ENCODE results near the gene HNRNPA2B1. TPM values are rescaled to one million over a fixed set of nuclear protein-coding genes. Genes with fewer than 3 reads are reported as not detected.
A peak's percentile ranks its signal among the peaks of the same experiment; 100 is the strongest.

Gene HNRNPA2B1
- polyA plus RNA-seq, 1 of the 3 experiments (the other 2 are of a cell fraction), result 483 TPM

DNA sequence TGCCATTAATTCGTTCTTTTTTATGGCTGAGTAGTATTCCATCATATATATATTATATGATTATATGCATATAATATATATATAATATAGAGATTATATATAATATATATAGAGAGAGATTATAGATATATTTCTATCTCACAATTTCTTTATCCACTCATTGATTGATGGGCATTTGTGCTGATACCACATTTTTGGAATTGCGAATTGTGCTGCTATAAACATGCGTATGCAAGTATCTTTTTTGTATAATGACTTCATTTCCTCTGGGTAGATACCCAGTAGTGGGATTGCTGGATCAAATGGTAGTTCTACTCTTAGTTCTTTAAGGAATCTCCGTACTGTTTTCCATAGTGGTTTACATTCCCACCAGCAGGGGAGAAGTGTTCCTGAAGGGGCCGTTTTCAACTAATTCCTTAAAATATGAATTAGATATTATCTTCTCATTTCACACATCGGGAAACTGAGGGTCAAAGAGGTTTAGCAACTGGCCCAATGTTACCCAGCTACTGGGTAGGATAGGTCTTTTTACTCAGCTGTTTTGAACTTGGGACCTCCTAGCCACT, 32.0 kb downstream of the HNRNPA2B1 start:
- H3K9ac ChIP-seq, result no peak overlapping the region
- peaks cover 5% of the 10 kb centered on the region for H3F3A ChIP-seq (replicated peaks; ENCODE audit: insufficient read depth)
- no peaks in the 10 kb centered on the region for H3K9me3 ChIP-seq
- 91% methylated on average over 6 of the region's 6 CpGs for WGBS (ENCODE audit: low lambda C conversion rate)
- H3K4me2 ChIP-seq, result no peak overlapping the region
- no peak overlapping the region for H2AFZ ChIP-seq (ENCODE audit: low read depth)
- H4K20me1 ChIP-seq (ENCODE audit: insufficient read depth), result no peaks in the 10 kb centered on the region
- H3K4me3 ChIP-seq (ENCODE audit: low read depth in 2 of 2, low read length in 1 of 2), result no peak overlapping the region
- H3K36me3 ChIP-seq (replicated peaks in 1 of 2; ENCODE audit: control insufficient read depth in 1 of 2, insufficient read depth in 2 of 2, low read length in 1 of 2), result peaks cover 0 to 6% of the 10 kb centered on the region in 2 experiments
- peaks cover 23% of the 10 kb centered on the region for H3K79me2 ChIP-seq (ENCODE audit: insufficient read depth)
- no peaks in the 10 kb centered on the region for H3K9me2 ChIP-seq
- ChIA-PET POLR2A (no interaction called here), CTCF (no interaction called here)
- no peaks in the 10 kb centered on the region for H3K27me3 ChIP-seq (ENCODE audit: insufficient read depth)
- TF ChIP-seq RAD21 (IDR thresholded peaks at IDR 0.05; ENCODE audit: low read length) (no peak), CTCF (IDR thresholded peaks at IDR 0.05) (peak; percentile 42; the same call in 1 of the 2 replicates)
- TF ChIP-seq, protein P1, sequence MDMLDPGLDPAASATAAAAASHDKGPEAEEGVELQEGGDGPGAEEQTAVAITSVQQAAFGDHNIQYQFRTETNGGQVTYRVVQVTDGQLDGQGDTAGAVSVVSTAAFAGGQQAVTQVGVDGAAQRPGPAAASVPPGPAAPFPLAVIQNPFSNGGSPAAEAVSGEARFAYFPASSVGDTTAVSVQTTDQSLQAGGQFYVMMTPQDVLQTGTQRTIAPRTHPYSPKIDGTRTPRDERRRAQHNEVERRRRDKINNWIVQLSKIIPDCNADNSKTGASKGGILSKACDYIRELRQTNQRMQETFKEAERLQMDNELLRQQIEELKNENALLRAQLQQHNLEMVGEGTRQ (IDR thresholded peaks at IDR 0.05; ENCODE audit: borderline replicate concordance, low read depth, low read length), result no peak
- no peak overlapping the region for H3K27ac ChIP-seq (ENCODE audit: low read depth in 2 of 2, low read length in 1 of 2)
- no peak for DNase-seq
- H3K4me1 ChIP-seq (ENCODE audit: control insufficient read depth in 1 of 2, insufficient read depth in 2 of 2, low read depth in 1 of 2, low read length in 1 of 2), result peaks cover 0 to 3% of the 10 kb centered on the region in 2 experiments; a peak in 1 of 4 replicates

DNA sequence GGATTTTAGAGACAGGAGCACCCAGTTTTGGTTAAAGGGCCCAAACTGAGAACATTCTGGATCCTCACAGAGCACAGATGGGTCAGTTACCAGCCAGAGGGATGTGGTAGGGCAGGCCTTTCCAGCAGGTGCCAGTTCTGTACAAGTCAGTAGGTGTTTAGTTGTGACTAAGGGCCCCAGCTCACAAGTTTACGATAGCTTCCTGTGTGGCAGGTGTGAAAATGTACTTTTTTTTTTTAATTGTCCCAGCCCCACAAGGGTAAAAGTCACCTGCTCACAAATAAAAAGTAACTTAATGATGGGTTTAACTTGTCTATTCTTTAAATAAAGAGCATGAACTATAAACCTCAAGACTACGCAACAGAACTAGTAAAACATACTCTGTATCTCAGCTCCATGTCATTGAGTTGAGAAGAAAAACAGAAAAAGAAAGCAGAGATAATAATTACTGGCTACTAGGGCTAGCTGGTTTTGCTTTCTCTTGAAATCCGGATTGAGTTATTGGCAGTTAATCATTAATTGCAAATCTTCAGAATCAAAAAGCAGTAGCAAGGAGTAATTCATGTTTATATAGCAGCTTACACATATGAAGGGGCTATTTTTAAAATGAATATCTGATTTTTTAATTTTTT, 33.1 kb downstream of the HNRNPA2B1 start:
- Histone ChIP-seq H3K9ac (no peak overlapping the region), H3K9me2 (no peaks in the 10 kb centered on the region), H2AFZ (ENCODE audit: low read depth) (no peak overlapping the region), H3K4me1 (ENCODE audit: control insufficient read depth in 1 of 2, insufficient read depth in 2 of 2, low read depth in 1 of 2, low read length in 1 of 2) (0 out of 4 replicates have a peak, but pooled peaks cover 0 to 3% of the 10 kb centered on the region in 2 experiments), H4K20me1 (ENCODE audit: insufficient read depth) (no peaks in the 10 kb centered on the region), H3F3A (replicated peaks; ENCODE audit: insufficient read depth) (peaks cover 5% of the 10 kb centered on the region), H3K27me3 (ENCODE audit: insufficient read depth) (no peaks in the 10 kb centered on the region), H3K4me3 (ENCODE audit: low read depth in 2 of 2, low read length in 1 of 2) (no peak overlapping the region), H3K27ac (ENCODE audit: low read depth in 2 of 2, low read length in 1 of 2) (no peak overlapping the region), H3K79me2 (ENCODE audit: insufficient read depth) (peaks cover 33% of the 10 kb centered on the region), H3K9me3 (no peaks in the 10 kb centered on the region), H3K36me3 (replicated peaks in 1 of 2; ENCODE audit: control insufficient read depth in 1 of 2, insufficient read depth in 2 of 2, low read length in 1 of 2) (peaks cover 0 to 6% of the 10 kb centered on the region in 2 experiments), H3K4me2 (no peak overlapping the region)
- ChIA-PET POLR2A (no interaction called here), CTCF (interaction anchor here (0.6 to 2.6 kb wide), 6 partner anchors 10 to 984 kb away, joined by 3 to 10 read pairs (median 4); no protein-coding TSS in a partner anchor)
- TF ChIP-seq CHD2 (IDR thresholded peaks at IDR 0.05; ENCODE audit: low read length, partially characterized antibody) (no peak), RXRA (IDR thresholded peaks at IDR 0.05; ENCODE audit: borderline replicate concordance, low read depth) (no peak), TAF1 (IDR thresholded peaks at IDR 0.05; ENCODE audit: borderline replicate concordance, low read depth, low read length) (no peak), GATA2 (CRISPR knock-in tag; IDR thresholded peaks at IDR 0.05) (no peak), POLR2AphosphoS5 (IDR thresholded peaks at IDR 0.05; ENCODE audit: low read depth, low read length) (no peak), RCOR1 (IDR thresholded peaks at IDR 0.05; ENCODE audit: low read length) (no peak), USF1 (IDR thresholded peaks at IDR 0.05; ENCODE audit: borderline replicate concordance, low read depth) (no peak), GABPA (IDR thresholded peaks at IDR 0.05; ENCODE audit: low read depth) (no peak)
- TF ChIP-seq, protein P2, sequence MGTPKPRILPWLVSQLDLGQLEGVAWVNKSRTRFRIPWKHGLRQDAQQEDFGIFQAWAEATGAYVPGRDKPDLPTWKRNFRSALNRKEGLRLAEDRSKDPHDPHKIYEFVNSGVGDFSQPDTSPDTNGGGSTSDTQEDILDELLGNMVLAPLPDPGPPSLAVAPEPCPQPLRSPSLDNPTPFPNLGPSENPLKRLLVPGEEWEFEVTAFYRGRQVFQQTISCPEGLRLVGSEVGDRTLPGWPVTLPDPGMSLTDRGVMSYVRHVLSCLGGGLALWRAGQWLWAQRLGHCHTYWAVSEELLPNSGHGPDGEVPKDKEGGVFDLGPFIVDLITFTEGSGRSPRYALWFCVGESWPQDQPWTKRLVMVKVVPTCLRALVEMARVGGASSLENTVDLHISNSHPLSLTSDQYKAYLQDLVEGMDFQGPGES (IDR thresholded peaks at IDR 0.05; ENCODE audit: low read depth, low read length), result no peak
- TF ChIP-seq, protein P3, sequence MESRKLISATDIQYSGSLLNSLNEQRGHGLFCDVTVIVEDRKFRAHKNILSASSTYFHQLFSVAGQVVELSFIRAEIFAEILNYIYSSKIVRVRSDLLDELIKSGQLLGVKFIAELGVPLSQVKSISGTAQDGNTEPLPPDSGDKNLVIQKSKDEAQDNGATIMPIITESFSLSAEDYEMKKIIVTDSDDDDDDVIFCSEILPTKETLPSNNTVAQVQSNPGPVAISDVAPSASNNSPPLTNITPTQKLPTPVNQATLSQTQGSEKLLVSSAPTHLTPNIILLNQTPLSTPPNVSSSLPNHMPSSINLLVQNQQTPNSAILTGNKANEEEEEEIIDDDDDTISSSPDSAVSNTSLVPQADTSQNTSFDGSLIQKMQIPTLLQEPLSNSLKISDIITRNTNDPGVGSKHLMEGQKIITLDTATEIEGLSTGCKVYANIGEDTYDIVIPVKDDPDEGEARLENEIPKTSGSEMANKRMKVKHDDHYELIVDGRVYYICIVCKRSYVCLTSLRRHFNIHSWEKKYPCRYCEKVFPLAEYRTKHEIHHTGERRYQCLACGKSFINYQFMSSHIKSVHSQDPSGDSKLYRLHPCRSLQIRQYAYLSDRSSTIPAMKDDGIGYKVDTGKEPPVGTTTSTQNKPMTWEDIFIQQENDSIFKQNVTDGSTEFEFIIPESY (IDR thresholded peaks at IDR 0.05; ENCODE audit: borderline replicate concordance, low read depth), result no peak
- 95% methylated on average over 3 of the region's 3 CpGs for WGBS (ENCODE audit: low lambda C conversion rate)
- no peak for DNase-seq
